Right hindlimb (tissue), 1 donor: ENCODE results near the gene FASN.

Experiments used
- DNase-seq: peaks from one replicate; pipeline ENCODE4 v3.0.0-alpha.2; 2018

FASN gene

DNA sequence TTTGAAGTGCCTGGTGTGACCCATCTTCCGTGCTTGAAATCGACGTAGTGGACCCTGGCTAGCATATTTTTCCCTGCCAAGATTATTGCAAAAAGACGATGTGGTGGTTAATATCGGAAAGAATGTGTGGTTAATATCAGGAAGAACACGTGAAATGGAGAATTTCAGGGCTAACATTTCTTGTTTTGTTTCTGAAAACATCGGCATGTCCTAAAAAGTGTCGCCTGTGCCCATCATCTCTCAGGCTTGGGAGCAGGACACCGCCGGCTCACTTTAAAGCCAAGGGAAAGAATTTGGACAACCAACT lies 60.2 kb downstream of the FASN start:
- no peak for DNase-seq

GRCh38 chr17:82037092-82037888 lies 60.7 kb downstream of the FASN start, which contains the start of gene DCXR:
TSS of gene DCXR (minus strand) at chr17:82037697. CDS start at chr17:82037682, 15 bp downstream.
- peak; percentile 98 for DNase-seq

DNA sequence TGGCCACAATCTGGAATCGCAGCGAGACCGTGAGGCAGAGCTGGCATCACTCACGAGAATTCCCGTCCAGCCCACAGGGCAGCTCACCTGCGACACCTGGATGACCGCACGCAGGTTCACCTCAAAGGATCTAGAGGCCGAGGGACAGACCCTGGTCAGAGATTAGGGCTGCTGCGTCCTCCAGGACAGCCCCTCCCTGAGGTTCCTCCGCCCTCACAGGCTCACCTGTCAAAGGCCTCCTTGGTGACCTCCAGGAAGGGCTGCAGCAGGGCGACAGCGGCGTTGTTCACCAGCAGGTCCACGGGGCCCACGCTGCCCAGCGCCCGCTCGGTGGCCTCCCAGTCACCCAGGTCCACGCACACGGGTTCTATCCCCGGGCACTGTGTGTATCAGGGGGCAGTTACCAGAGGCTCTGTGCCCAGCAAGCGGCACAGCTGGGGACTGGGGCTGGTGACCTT lies 61.4 kb downstream of the FASN start:
- DNase-seq, result no peak

DNA sequence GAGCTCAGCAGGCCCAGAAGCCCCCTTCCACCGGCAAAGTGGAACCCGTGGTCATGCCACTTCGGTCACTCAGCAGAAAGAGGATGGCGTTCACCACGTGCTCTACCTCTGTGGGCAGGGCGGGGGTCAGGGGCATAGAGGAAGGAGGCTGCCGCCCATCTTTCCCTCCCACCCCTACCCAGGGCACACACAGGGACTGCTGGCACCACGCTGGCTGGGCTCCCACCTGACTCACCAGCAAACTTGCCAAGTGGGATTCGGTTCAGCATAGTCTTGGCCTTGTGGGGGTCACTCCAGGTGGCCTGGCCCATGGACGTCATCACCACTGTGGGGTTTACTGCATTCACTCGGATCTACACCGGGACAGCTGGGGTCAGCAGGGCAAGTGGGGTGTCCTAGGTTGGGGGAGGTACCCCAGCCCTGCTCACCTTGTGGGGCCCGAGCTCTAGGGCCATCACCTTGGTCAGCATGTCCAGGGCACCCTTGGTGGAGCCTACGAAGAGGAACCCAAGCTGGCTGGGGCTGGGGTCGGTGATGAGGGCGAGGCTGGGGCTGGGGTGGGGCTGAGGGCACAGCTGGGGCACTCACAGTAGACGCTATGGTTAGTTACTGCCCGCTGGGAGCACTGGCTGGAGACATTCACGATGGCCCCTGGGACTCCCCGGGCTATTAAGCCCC lies 61.9 kb downstream of the FASN start:
- DNase-seq, result no peak

GRCh38 chr17:82035488-82035887 lies 62.5 kb downstream of the FASN start:
- DNase-seq, result no peak

DNA sequence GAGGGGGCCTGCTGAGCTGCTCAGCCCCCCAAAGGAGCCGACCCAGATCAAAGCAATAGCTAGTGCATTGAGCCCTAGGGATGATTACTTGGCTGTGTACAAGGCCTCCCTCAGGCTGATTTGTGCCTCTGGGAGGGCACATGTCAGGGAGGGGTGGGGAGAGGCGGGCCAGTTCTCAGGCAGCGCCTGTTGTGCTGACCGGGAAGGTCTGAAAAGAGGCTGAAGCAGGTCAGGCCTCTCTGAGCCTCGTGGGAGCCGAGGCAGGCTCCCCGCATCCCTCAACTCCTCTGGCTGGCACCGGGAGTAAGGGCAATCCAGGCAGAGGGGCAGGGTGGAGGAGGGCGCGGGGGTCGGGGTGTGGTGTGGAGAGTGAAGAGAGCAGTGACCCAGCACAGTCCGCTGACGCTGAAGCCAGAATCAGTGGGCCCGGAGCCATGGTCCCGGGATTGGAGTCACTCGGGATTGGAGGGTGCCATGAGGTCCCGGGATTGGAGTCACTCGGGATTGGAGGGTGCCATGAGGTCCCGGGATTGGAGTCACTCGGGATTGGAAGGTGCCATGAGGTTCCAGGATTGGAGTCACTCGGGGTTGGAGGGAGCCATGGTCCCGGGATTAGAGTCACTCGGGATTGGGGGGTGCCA lies 63.5 kb downstream of the FASN start:
- no peak for DNase-seq

DNA sequence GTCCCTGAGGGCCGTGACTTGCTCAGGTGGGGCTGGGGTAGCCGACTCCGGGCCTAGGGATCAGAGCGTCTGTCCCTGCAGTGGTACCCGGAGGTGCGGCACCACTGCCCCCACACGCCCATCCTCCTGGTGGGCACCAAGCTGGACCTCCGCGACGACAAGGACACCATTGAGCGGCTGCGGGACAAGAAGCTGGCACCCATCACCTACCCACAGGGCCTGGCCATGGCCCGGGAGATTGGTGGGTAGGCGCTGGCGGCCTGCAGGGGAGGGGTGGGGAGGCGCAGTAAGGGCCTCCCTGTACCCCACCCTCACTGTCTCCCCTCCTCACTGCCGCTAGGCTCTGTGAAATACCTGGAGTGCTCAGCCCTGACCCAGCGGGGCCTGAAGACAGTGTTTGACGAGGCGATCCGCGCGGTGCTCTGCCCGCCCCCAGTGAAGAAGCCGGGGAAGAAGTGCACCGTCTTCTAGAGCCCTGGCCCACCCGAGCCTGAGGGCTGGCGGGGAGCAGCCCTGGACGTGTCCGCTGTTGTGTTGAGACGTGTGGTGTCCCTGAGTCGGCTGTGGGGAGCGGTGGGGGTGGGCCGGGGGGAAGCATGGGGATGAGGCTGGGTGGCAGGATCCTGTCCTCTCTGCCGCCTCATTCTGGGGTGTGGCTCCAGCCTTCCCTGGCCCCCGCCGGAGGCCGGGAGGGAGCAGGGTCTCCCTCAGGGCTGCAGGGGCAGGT lies 64.5 kb downstream of the FASN start:
- DNase-seq, result no peak

- DNase-seq, result no peak
These were observed 66.0 kb downstream of the FASN start for GRCh38 chr17:82031885-82032627.

GRCh38 chr17:82031303-82031884 lies 66.6 kb downstream of the FASN start, which contains the start of gene RAC3:
TSS of gene RAC3 (plus strand) at chr17:82031678. CDS start at chr17:82031762, 84 bp downstream.
- DNase-seq, result no peak

GRCh38 chr17:82030470-82031302 lies 67.3 kb downstream of the FASN start:
- peak; percentile 90 for DNase-seq

- DNase-seq, result no peak
These were observed 68.0 kb downstream of the FASN start for GRCh38 chr17:82029990-82030469.

DNA sequence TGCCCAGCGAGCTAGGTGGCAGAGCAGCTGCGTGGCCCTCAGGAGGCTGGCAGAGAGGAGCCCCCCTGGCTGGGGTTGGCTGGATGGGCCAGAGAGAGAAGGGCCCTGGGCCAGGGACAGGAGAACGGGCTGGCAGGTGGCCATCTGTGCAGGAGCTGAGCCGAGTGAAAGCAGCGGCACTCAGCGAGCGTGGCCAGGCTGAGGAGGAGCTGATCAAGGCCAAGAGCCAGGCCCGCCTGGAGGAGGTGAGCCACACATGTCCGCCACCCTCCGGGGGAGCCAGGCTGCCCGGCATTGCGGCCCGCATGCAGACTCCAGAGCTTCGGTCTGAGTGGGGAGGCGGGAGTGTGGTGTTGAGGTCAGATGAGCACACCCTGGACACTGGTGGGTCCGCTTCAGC lies 68.6 kb downstream of the FASN start:
- DNase-seq, result no peak

DNA sequence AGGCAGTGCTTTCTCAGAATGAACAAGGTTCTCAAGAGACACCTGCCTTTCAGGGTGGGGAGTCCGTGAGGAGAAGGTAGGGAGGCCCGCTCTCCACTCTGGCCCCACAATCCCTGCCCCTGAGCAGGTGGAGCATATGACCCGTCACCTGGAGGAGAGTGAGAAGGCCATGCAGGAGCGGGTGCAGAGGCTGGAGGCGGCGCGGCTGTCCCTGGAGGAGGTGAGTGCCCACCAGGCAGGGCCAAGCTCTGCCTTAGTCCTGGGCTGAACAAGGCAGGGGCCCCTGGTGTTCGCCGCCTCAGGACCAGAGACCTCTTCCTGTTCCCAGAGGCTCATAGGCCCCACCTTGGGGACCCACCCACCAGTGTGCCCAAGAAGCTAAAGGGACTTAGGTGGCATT lies 69.1 kb downstream of the FASN start:
- no peak for DNase-seq
